A172 (cell line): Measurements from ENCODE around the gene ATP1A4. TPM values are rescaled to one million over a fixed set of nuclear protein-coding genes. Genes with fewer than 3 reads are reported as not detected.

ENCODE experiments used
- DNase-seq: peaks from one replicate; pipeline ENCODE4 v3.0.0-alpha.2; 2015; ENCODE audit warnings: low spot score
- total RNA-seq: library from RNA; depleted of rRNA; stranded (reverse); fragments of >200 nt; shearing (Covaris generic); gene quantifications from 2 replicates; pipeline ENCODE4 v1.2.3, GENCODE V29; 2014

Gene ATP1A4
- total RNA-seq, 1 experiment from 2014 or later, result not detected

GRCh38 chr1:160144921-160145320 is 6.5 kb upstream of the ATP1A4 start:
- DNase-seq, result no peak

GRCh38 chr1:160146107-160146506 is 5.3 kb upstream of the ATP1A4 start:
- DNase-seq, result no peak

GRCh38 chr1:160148121-160148520 is 3.3 kb upstream of the ATP1A4 start:
- DNase-seq, result no peak

DNA sequence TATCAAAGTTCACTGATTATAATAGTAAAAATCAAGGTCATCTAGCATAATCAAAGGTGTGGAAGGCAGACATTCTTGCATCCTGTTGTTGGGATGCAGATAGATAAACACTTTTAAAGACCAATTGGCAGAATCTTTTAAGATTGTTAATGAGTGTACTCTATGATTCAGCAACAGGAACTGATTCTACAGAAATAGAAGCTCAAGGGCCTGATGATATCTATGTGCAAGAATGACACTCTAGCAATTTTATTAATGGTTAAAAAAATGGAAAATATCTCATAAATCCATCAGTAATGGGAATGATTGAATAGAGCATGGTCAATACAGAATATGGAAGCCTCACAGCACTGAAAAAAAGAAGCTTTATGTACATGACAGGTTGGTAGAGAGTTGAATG is 2.2 kb upstream of the ATP1A4 start:
- no peak for DNase-seq

DNA sequence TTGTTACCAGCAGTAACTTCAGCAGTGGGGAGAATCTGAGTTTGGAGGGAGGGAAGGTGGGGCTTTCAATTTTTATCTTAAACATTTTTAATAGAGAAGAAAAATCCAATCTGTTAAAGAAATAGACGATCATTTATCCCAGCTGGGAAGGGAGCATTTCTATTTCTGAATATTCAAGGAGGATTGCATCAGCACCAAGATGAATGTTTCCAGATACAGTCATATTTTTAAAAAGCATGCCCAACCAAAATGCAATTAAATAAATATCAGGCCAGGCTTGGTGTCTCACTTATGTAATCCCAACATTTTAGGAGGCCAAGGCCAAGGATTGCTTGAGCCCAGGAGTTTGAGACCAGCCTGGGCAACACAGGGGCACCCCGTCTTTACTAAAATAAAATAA is 1.7 kb upstream of the ATP1A4 start:
- no peak for DNase-seq

DNA sequence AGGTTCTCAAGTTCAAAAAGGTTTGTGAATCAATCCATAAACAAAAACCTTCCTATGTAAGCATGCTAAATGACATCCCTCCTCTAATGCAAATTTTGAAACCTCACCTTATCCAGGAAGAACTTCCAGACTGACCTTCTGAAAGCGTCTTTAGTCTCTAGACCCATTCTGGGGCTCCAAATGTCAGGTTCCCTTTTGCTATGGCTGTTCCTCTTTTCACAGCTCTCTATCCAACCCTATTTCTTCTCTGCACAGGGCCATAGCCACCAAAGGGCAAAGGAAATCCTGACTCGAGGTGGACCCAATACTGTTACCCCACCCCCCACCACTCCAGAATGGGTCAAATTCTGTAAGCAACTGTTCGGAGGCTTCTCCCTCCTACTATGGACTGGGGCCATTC is 3.4 kb downstream of the ATP1A4 start:
- DNase-seq, result no peak

GRCh38 chr1:160156361-160156760 is 5.0 kb downstream of the ATP1A4 start:
- DNase-seq, result no peak

GRCh38 chr1:160157174-160157573 is 5.8 kb downstream of the ATP1A4 start:
- no peak for DNase-seq

- no peak for DNase-seq
Measured at GRCh38 chr1:160158031-160158430, 6.6 kb downstream of the ATP1A4 start.

DNA sequence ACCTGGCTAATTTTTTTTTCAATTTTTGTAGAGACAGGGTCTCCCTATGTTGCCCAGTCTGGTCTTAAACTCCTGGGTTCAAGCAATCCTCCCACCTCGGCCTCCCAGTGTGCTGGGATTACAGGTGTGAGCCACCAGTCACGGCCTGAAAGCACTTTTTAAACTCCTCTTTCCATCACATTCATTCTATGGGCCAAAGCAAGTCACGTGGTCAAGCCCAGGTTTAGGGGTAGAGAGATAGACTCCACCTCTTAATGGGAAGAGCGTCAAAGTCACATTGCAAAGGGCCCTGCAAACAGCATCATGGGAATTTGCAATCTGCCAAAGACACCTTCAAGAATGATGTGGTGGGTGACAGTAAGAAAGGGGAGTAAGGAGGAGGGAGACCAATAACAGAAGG is 7.1 kb downstream of the ATP1A4 start:
- DNase-seq, result no peak

- no peak for DNase-seq
Measured at GRCh38 chr1:160159846-160160245, 8.4 kb downstream of the ATP1A4 start.

- no peak for DNase-seq
Measured at GRCh38 chr1:160161965-160162705, 10.7 kb downstream of the ATP1A4 start.

- DNase-seq, result no peak
Measured at GRCh38 chr1:160162931-160163330, 11.5 kb downstream of the ATP1A4 start.

- DNase-seq, result peak; percentile 71
Measured at GRCh38 chr1:160163615-160164014, 12.2 kb downstream of the ATP1A4 start.

- no peak for DNase-seq
Measured at GRCh38 chr1:160164121-160164520, 12.7 kb downstream of the ATP1A4 start.

DNA sequence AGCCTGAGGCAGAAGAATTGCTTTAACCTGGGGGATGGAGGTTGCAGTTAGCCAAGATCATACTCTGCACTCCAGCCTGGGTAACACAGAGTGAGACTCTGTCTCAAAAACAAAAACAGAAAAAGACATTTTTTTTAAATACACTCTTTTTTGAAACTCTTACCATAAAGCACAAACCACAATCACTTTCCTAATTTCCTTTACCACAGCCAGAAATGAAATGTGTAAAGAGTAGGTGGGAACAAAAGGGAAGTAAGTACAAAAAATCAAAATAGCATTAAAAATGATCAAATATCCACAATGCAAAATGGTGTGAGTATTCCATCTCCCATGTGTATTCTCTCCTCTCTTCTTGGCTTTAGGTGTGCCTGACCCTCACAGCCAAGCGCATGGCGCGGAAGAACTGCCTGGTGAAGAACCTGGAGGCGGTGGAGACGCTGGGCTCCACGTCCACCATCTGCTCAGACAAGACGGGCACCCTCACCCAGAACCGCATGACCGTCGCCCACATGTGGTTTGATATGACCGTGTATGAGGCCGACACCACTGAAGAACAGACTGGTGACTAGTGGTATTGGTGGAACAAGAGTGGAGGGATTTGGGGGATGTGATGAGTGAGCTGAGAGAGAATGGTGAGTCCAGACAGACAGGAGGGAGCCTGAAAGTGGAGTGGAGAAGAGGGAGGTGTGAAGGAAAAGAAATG is 14.9 kb downstream of the ATP1A4 start:
- no peak for DNase-seq

- DNase-seq, result no peak
Measured at GRCh38 chr1:160167056-160167455, 15.7 kb downstream of the ATP1A4 start.

DNA sequence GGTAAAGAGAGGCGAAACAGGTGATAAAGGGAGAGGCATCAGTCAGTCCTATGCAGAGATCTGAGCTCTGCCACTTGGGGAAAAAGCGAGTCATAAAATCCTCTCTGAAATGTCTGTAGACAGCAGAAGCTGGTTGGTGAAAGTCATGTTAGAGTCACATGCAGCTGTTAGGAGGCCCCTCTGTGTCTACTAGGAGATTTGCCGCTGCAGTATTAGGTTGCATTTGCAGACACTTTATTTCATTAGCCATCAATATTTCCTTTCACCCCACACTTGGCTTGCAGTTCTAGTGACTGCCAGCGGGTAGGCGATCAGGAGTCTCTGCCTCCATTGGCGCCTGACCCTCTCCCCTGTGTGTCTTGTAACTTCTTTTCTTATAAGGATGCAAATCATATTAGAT is 16.2 kb downstream of the ATP1A4 start:
- DNase-seq, result peak; percentile 57

- no peak for DNase-seq
Measured at GRCh38 chr1:160168016-160168415, 16.6 kb downstream of the ATP1A4 start.

GRCh38 chr1:160168609-160169369 is 17.4 kb downstream of the ATP1A4 start:
- DNase-seq, result no peak

- DNase-seq, result no peak
Measured at GRCh38 chr1:160169553-160170399, 18.4 kb downstream of the ATP1A4 start.

DNA sequence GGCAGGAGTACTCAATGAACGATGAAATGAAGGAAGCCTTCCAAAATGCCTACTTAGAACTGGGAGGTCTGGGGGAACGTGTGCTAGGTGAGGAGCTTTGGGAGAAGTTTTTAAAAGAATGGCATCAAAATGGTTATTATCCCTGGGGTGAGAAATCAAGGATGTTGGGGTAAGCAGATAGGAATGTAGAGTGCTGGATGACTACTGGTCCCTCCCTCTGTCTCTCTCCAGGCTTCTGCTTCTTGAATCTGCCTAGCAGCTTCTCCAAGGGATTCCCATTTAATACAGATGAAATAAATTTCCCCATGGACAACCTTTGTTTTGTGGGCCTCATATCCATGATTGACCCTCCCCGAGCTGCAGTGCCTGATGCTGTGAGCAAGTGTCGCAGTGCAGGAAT is 20.0 kb downstream of the ATP1A4 start:
- peak; percentile 78 for DNase-seq
